CD4-positive, alpha-beta T cell (primary cell): ENCODE data around the gene PRKCQ. TPM values are rescaled to one million over a fixed set of nuclear protein-coding genes. Genes with fewer than 3 reads are reported as not detected.

Experiments used
- ATAC-seq: fragments of 200-7000 bp; cut with Tn5 transposase; one replicate; pipeline ENCODE4 v1.10.0; 2022; ENCODE audit warnings: mild to moderate bottlenecking; ENCODE audit not compliant: poor library complexity
- CTCF ChIA-PET: fragments of 350-600 bp; sonication (Branson Sonifier 250); formaldehyde crosslinking; loops from one replicate; lab custom pipeline; 2021; ENCODE audit warnings: antibody characterized with exemption, inconsistent platforms; lab: Charles Lee
- POLR2A ChIA-PET: fragments of 350-600 bp; sonication (Branson Sonifier 250); formaldehyde crosslinking; loops from one replicate; lab custom pipeline; 2021; ENCODE audit warnings: antibody characterized with exemption, inconsistent platforms; lab: Charles Lee
- DNase-seq, 14 experiments: peaks; one replicate each; pipeline ENCODE4 v3.0.0-alpha.2; 2013 to 2020; ENCODE audit warnings: mixed read lengths in 2 of 14
- H3K27ac ChIP-seq, 2 donors: one replicate each; pipeline versions ENCODE4 v1.5.1 to v1.7.0; 2013; ENCODE audit warnings: low read length in 2 of 2, low read depth in 1 of 2, mild to moderate bottlenecking in 1 of 2
- H3K27me3 ChIP-seq, 2 experiments: 1 replicate in 1 of 2; 2 replicates in 1 of 2; pipeline versions ENCODE4 v1.6.1 to v1.7.0; 2013; ENCODE audit warnings: low read length in 2 of 2, control low read depth in 1 of 2, mild to moderate bottlenecking in 1 of 2, moderate library complexity in 1 of 2; ENCODE audit not compliant: insufficient read depth in 2 of 2, control insufficient read depth in 1 of 2
- H3K36me3 ChIP-seq: one replicate; pipeline ENCODE4 v1.6.1; 2013; ENCODE audit warnings: low read length, control low read depth; ENCODE audit not compliant: insufficient read depth
- H3K4me1 ChIP-seq: one replicate; pipeline ENCODE4 v1.6.1; 2013; ENCODE audit warnings: low read length, control low read depth; ENCODE audit not compliant: insufficient read depth
- H3K4me3 ChIP-seq: one replicate; pipeline ENCODE4 v1.5.1; 2013; ENCODE audit warnings: mild to moderate bottlenecking, low read length, moderate library complexity
- H3K9me3 ChIP-seq, 2 experiments: 1 replicate in 1 of 2; 2 replicates in 1 of 2; pipeline versions ENCODE4 v1.6.1 to v1.7.0; 2013; ENCODE audit warnings: low read length in 2 of 2, mild to moderate bottlenecking in 2 of 2, control low read depth in 1 of 2, moderate library complexity in 1 of 2; ENCODE audit not compliant: control insufficient read depth in 1 of 2, insufficient read depth in 1 of 2
- H3K27ac Mint-ChIP-seq: one replicate; pipeline ENCODE4 v1.8.0; 2020; ENCODE audit warnings: mixed read lengths
- H3K27me3 Mint-ChIP-seq: one replicate; pipeline ENCODE4 v1.8.0; 2021; ENCODE audit warnings: mixed read lengths
- H3K36me3 Mint-ChIP-seq: one replicate; pipeline ENCODE4 v1.8.0; 2021; ENCODE audit warnings: low read depth, mixed read lengths
- H3K4me1 Mint-ChIP-seq: one replicate; pipeline ENCODE4 v1.8.0; 2021; ENCODE audit warnings: low read depth, mixed read lengths
- H3K4me3 Mint-ChIP-seq: one replicate; pipeline ENCODE4 v1.8.0; 2020; ENCODE audit warnings: mild to moderate bottlenecking, mixed read lengths
- H3K9me3 Mint-ChIP-seq: one replicate; pipeline ENCODE4 v1.8.0; 2020; ENCODE audit warnings: mixed read lengths
- intact Hi-C, 2 experiments: fragments of 100-400 bp; cut with DNase I in 1 of 2; cut with micrococcal nuclease in 1 of 2; formaldehyde crosslinking; loops; one replicate each; pipeline versions ENCODE4 v1.15.1 to v1.9.0; 2023 to 2025; cut with DNase I, micrococcal nuclease
- total RNA-seq, 174 experiments: library from RNA in 2 of 174; stranded (reverse) in 2 of 174; gene quantifications; one replicate each; pipeline ENCODE4 v1.2.3 and lab custom pipeline; 2021 to 2026
- TF ChIP-seq, protein P1 (sequence below): fragments of 200-600 bp; IDR thresholded peaks from one replicate; pipeline ENCODE4 v1.8.0; 2022; ENCODE audit warnings: antibody characterized with exemption, mild to moderate bottlenecking

The PRKCQ gene
- total RNA-seq, 2 experiments from 2014 or later: 43.4 to 43.9 TPM

DNA sequence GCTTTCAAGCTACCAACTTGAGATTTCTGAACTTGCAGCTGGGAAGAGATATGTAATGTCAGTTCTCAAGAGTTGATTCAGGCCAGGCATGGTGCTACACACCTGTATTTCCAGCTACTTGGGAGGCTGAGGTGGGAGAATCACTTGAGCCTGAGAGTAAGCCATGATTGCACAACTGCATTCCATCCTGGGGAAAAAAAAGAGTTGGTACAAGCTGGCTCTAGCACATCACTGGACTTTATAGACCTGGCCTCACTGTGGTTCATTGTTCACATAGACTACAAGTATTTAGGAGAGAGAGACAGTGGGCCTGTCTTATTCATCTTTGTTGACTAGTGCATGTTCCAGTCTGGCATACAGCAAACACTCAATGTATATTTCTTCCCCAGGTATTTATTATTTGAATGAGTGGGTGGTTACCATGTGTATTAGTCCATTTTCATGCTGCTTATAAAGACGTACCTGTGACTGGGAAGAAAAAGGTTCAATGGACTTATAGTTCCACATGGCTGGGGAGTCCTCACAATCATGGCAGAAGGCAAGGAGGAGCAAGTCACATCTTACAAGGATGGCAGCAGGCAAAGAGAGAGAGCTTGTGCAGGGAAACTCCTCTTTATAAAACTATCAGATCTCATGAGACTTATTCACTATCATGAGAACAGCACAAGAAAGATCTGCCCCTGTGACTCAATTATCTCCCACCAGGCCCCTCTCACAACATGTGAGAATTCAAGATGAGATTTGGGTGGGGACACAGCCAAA lies 200.9 kb downstream of the PRKCQ start:
- POLR2A ChIA-PET: interaction anchor here (0.7 kb wide), 1 partner anchor 31 kb away, joined by 3 read pairs; no protein-coding TSS in a partner anchor
- Mint-ChIP-seq H3K4me3 (no peak overlapping the region), H3K27ac (no peak overlapping the region), H3K4me1 (peaks cover 20% of the 10 kb centered on the region), H3K27me3 (no peaks in the 10 kb centered on the region), H3K9me3 (peaks cover 7% of the 10 kb centered on the region), H3K36me3 (peaks cover 25% of the 10 kb centered on the region)
- CTCF ChIA-PET: no interaction called here
- H3K27ac ChIP-seq: no peak overlapping the region
- H3K4me1 ChIP-seq: peaks cover 13% of the 10 kb centered on the region
- intact Hi-C loops: no loop called here
- no peak for DNase-seq
- no peak for ATAC-seq
- no peaks in the 10 kb centered on the region for H3K27me3 ChIP-seq
- H3K4me3 ChIP-seq: no peak overlapping the region
- H3K36me3 ChIP-seq: no peaks in the 10 kb centered on the region
- H3K9me3 ChIP-seq: peaks cover 4 to 8% of the 10 kb centered on the region in 2 experiments
- TF ChIP-seq, protein P1, sequence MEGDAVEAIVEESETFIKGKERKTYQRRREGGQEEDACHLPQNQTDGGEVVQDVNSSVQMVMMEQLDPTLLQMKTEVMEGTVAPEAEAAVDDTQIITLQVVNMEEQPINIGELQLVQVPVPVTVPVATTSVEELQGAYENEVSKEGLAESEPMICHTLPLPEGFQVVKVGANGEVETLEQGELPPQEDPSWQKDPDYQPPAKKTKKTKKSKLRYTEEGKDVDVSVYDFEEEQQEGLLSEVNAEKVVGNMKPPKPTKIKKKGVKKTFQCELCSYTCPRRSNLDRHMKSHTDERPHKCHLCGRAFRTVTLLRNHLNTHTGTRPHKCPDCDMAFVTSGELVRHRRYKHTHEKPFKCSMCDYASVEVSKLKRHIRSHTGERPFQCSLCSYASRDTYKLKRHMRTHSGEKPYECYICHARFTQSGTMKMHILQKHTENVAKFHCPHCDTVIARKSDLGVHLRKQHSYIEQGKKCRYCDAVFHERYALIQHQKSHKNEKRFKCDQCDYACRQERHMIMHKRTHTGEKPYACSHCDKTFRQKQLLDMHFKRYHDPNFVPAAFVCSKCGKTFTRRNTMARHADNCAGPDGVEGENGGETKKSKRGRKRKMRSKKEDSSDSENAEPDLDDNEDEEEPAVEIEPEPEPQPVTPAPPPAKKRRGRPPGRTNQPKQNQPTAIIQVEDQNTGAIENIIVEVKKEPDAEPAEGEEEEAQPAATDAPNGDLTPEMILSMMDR: no peak
